Germinal center (tissue), 1 donor: Measurements from ENCODE around the gene PRCD.
"Not testable (repeated sequence)": the region's sequence is repeated elsewhere in the genome, so short reads cannot be mapped to it uniquely, and the experiment has no call there.

ENCODE experiments used
- DNase-seq: peaks from one replicate; pipeline ENCODE4 v3.0.0; 2012; ENCODE audit warnings: mixed read lengths, low spot score

Gene PRCD

GRCh38 chr17:76556765-76557367 lies 17.0 kb downstream of the PRCD start:
- DNase-seq, result no peak

GRCh38 chr17:76557368-76558197 lies 17.7 kb downstream of the PRCD start:
- peak; percentile 84 for DNase-seq

- no peak for DNase-seq
These were observed 18.6 kb downstream of the PRCD start for GRCh38 chr17:76558198-76559095.

- not testable (repeated sequence) for DNase-seq
These were observed 19.6 kb downstream of the PRCD start for GRCh38 chr17:76559460-76559859.

- DNase-seq, result no peak
These were observed 20.4 kb downstream of the PRCD start for GRCh38 chr17:76560036-76560876.

GRCh38 chr17:76560877-76561221 lies 21.0 kb downstream of the PRCD start:
- DNase-seq, result no peak

- DNase-seq, result no peak
These were observed 21.5 kb downstream of the PRCD start for GRCh38 chr17:76561332-76561731.

DNA sequence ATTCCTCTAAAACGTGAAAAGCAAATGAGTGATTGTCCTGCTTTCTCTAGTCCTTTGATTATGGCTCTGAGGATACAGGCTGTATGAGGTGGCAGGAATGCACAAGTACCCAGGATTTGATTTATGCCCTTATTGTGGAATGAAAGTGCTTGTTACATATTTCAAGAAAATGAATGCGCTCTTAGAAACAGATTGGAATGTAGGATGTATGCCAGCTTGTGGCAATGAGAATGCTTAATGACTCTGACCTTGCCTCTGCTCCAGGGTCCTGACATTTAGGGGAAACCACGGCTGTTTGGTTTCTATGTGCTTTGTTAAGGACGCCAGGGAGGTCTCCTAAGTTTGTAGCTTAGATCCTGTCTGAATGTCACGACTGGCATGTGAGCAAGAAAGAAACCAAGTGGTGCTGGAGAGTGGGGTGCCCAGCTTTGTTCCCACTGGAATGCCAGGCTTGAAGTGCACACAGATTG lies 22.0 kb downstream of the PRCD start:
- DNase-seq, result no peak

GRCh38 chr17:76562734-76563148 lies 22.9 kb downstream of the PRCD start:
- DNase-seq, result no peak

DNA sequence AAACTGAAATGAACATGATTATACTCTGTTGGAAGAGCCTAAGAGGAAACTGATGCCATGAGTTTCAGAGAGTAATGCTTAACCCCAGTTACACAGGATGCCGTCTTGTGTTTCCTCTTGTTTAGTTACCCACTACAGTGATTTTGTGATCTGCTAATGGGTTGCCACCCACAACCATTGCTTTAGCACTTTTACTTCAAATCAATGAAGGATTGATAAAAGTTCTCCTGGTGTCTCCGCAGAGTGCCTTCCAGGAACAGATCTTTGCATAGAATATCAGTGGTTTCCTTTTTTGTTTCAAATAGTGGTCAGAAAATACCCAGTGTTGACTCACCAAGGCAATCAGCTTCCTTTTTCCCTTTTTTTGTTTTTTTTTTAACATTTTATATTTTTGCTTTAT lies 23.5 kb downstream of the PRCD start:
- not testable (repeated sequence) for DNase-seq

GRCh38 chr17:76564991-76565727 lies 25.3 kb downstream of the PRCD start:
- not testable (repeated sequence) for DNase-seq

DNA sequence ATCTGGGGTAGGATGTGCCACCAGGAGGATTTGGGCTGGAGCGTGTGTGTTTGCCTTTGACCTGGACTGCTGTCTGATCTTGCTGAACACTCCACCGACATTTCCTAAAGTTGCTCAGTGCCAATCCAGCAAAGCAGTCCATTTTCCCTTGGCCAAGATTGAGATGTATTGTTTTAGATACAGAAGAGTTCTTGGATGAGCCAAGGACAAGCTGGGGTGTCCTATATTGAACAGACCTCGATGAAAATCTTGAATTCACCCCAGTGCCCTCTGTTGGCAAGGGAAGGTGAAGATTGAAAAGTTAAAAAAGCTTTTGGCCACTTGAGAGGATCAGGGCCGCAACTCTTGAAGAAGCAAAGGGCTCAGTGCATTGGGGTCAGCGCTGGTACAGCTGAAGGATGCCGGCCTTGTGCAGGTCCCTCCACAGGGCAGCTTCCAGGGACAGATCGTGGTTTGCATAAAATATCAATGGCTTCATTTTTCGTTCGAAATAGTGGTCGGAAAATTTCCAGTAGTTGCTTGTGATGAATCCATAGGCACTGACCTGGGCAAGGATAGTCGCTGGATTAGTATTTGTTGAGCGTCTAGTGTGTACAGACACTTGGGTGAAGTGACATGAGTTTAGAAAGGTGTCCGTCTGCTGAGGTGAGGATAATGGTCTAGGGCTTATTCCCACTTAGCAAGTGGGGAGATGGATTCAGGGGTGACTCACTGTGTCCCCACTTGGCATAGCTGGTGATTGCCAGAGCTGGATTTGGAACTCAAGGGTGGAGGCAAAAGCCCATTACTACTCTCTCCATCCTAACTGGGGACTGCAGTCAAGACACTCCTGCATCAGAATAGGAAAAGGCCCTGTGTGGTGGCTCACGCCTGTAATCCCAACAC lies 26.1 kb downstream of the PRCD start:
- DNase-seq, result no peak

DNA sequence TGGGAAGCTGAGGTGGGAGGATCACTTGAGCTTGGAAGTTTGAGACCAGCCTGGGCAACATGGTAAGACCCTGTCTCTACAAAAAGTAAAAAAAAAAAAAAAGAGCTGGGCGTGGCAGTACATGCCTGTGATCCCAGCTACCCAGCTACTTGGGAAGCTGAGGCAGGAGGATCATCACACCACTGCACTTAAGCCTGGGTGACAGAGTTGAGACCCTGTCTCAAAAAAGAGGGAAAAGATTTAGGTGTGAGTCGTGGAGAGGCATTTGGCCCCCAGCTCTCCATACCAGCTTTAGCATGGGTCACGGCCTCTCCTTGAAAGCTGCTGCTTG lies 26.7 kb downstream of the PRCD start:
- DNase-seq, result no peak

- DNase-seq, result no peak
These were observed 27.2 kb downstream of the PRCD start for GRCh38 chr17:76566988-76567431.

DNA sequence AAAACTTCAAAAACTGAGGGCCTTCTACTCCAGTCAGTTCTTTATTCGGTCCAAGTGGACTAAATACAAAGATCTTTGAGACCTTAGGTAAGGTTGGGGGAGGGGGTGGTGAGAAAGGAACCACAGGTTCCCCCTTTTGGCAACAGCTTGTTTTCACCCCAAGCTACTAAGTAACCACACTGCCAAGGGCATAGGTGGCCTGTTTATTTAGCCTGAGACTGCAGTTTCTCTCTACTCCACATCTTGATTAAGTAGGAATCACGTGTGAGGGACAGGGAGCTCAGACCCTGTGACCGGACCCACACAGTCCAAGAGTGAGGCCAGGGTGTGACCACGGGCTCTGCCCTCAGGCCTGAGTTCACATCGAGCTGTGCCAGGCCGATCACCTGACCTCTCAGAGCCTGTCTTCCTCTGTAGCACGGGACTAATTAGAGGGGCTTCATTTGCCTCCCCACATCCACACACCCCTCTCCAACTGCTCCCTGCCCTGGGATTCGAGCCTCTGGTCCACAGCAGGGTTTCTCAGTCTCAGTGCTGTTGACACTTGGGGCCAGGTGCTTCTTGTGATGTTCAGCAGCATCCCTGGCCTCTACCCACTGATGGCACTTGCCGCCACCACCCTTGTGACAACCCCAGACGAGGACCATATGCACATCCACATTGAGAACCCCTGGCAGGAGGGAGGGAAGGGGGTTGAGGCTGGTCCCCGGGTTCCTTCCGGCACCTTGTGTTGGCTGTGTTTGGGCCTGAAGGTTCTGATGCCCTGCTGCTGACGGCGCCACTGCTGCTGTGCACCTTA lies 28.0 kb downstream of the PRCD start:
- peak; percentile 39 for DNase-seq

DNA sequence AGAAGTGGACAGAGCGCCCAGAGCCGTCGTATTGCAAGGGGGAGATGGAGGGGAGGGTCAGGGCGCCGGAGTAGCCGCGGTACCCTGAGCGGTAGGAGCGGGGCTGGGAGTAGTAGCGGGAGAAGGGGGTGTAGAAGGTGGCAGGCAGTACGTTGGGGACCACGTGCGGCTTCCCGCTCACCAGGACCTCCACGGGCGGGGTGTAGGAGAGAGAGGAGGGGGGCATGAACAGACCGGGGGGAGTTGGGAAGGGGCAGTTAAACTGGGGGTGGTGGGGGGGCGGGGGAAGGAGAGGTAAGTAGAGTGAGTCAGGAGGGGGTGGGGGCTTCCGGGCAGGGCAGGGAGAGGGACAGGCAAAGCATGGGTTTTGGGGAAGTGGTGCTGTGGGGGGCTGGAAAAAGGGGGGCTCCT lies 29.0 kb downstream of the PRCD start:
- DNase-seq, result no peak

DNA sequence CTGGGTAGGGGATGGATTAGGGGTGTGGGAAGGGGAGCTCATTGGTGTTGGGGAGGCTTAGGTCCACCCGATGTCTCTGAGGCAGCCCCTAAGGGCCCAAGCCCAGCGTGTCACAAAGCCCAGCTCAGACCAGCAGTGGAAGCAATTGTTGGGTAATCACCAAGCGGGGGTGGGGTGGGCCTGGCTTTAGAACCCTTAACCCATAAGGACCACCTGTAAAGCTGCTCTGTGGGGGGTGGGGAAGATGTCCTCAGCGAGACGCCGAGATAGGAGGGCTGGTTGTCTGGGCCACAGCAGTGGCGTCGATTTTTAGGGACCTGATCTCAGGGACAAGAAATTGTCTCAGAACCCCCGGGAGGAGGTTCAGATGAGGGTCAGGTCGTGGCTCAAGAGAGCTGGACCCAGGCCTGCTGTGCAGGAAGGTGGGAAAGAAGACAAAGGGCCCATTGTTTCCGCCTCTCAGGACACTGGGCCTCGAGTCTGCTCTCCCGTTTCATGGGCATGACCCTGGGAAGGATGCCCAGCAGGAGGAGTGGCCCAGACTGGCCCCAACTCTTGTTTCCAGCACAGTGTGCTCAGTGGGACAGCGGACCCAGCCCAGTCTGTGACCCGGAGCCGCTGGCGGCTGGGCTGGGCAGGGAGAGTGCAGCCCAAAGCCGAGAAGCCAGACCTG lies 29.9 kb downstream of the PRCD start:
- no peak for DNase-seq

GRCh38 chr17:76570457-76570856 lies 30.6 kb downstream of the PRCD start:
- DNase-seq, result no peak
